Stimulated activated CD8-positive, alpha-beta memory T cell treated with anti-CD3 and anti-CD28 coated beads, Interleukin-2, amount 100 ng/mL, for 48 hours (primary cell): ENCODE data around the gene FAM13B.

Experiments
- DNase-seq, 2 donors: peaks; one replicate each; pipeline ENCODE4 v3.0.0-alpha.2; 2020; ENCODE audit warnings: low read depth in 2 of 2

The FAM13B gene

DNA sequence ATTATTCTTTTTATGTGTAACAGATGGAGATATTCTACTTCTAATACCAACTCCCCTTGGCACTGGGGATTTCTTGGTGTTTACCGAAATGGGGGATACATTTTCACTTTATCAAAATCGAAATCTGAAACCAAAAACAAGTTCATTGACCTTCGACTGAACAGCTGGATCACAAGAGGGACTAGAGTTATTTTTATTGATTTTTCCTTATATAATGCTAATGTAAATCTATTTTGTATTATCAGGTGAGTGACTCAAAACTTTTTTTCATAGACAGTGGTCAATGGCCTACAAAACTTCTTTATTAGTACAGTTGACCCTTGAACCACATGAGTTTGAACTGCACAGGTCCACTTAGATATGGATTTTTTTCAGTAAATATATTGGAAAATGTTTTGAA lies 133.4 kb downstream of the FAM13B start:
- no peak for DNase-seq

DNA sequence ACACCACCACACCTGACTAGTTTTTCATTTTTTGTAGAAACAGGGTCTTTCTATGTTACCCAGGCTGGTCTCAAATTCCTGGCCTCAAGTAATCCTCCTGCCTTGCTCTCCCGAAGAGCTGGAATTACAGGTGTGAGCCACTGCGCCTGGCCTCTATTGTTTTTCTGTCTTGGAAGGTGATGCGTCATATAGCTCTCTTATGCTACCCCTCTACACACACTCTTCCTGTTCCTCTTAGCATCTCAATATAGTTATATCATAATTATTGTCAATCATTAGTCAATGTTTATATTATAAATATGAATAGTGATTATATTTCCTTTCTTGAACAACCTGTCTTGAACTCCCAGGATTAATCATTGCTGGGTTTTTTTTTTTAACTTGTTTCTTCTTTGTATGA lies 136.3 kb downstream of the FAM13B start:
- no peak for DNase-seq

DNA sequence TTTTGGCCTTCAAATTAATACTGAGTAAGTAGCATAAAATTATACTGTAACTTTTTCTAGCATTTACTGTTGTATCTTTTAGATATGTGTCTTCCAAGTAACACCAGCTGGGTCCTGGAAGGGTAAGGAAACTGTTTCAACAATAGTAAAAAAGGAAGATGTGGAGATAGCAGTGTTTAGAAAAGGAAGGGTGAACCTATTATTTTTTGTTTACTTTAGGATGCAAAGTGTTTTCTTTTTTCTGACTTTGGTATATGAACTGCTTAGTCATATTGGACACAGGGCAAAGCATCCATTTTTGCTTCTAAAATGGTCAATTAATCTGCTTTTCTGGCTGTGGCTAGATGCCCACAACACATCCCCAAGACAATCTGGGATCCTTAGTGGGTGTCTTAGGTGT lies 138.3 kb downstream of the FAM13B start:
- no peak for DNase-seq

DNA sequence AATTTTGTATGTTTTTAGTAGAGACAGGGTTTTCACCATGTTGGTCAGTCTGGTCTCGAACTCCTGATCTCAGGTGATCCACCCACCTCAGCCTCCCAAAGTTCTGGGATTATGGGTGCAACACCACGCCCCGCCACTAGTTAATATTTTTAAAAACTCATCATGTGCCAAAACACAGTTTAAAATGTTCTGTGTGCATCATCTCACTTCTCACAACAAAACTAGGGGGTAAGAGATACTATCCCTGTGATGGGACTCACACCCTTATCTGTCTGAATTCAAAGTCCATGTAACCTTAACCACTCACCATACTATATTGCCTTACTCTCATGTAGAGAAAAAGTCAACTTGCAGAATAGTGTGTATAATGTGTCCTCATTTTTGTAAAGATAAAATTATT lies 141.0 kb downstream of the FAM13B start:
- DNase-seq = peak in 1 of 2 donors; percentile 1

DNA sequence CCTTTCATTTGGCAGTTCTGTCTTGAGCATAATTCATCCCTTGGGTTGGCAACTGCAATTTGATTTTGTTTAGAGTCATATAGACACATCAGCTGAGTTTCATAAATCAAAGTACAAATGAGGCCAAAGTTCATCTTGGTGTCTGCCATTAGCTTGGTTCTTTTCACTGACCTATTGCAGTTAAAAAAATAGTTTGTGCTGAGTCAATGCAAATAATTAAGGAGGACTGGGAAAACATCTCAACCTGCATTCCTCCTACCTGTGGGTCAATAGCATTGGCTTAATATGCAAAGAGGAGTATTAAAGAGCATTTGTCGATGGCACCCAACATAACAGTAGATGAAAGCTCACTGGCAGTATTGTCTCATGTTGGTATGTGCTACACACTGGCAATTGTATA lies 142.0 kb downstream of the FAM13B start:
- DNase-seq = no peak

DNA sequence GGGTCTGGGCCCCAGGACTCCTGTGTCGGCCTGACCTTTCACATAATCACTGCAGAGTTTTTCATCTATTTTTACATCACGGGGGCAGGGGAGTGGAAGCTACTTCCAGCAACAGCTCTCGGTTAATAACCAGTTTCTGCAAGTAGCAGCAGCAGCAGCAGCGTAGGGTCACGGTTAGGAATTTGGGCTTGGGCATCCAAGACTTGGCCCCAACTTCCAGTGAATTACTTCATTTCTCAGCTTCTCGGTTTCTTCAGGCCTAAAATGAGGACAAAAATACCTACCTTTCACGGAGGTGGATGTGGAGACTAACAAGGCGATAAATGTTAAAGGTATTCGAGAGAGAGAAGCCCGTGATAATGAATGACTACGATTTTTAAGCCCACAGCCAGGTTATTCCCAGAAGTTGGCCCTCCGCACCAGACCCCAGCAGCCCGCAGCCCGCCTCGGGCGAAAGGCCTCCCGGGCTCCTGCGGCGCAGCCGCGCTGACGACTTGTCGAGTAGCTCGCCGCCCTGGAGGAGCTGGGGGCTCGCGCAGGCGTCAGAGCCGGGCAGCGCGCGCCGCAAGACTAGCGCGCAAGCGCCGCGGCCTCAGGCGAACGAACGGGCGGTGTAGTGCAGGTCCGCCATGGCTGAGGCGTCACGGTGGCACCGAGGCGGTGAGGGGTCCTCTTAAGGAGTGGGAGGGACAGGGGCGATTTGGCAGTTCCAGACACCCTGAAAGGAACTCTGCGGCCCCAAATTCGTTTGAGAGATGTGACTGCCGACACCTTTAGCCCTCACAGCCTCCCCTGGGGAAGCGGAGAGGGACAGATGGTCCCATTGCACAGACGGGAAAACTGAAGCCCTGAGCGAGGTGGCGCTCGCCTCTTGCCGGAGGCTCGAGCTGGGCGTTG lies 143.8 kb downstream of the FAM13B start, which contains the start of gene PKD2L2:
Gene PKD2L2 (plus strand): TSS at position 595 of the 897 bp plus-strand sequence. CDS start 35 bp downstream, at position 630.
- peak; percentile 76 to 77 for DNase-seq

DNA sequence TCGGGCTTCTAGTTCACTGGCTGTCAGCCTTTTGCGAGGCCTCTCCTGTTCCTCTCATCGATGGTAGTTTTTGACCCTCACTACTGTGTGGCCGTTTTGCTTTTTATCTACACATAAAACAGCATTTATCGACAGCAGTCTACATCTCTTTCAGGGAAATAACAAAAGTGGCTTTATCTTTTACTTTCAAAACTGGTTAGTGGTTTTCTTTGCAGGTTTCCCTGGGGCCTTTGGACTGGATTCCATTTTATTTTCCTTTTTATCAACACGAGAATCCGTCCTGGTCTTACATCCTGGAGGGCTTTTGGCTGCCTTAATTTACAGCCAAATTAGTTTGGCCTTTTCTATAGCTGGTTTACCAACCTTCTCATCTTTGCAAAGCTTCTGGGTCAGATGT lies 144.4 kb downstream of the FAM13B start:
- DNase-seq = no peak
